ENCODE data around the gene CPEB4.

- TF ChIP-seq CTCF (IDR thresholded peaks at IDR 0.05) (no peak), POLR2A (IDR thresholded peaks at IDR 0.05) (no peak)
Measured at GRCh38 chr5:173846929-173847501, 41.1 kb upstream of the CPEB4 start.

All from prostate gland (tissue), 2 donors.